GM12891 (cell line): ENCODE data around the gene TTC36.
"Not testable (repeated sequence)": the region's sequence is repeated elsewhere in the genome, so short reads cannot be mapped to it uniquely, and the experiment has no call there.

ENCODE experiments used
- POLR2A ChIP-seq: IDR thresholded peaks from 2 replicates; pipeline ENCODE4 v1.6.1; 2011; ENCODE audit warnings: low read depth, low read length, control low read depth
- SPI1 ChIP-seq: IDR thresholded peaks from 2 replicates; pipeline ENCODE4 v1.6.1; 2011; ENCODE audit warnings: low read depth, low read length, control low read depth

DNA sequence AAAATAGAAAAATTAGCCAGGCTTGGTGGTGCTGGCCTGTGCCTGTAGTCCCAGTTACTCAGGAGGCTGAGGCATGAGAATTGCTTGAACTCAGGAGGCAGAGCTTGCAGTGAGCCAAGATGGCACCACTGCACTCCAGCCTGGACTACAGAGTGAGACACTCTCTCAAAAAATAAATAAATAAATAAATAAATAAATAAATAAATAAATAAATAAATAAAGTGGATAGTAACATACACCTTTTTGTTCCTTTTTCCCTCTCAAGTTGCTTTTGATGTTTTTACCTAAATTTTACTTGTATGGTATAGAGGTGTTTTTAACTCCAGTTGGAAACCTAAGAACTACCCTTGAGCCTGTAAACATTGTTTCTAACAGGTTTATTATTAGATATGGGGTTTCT lies 50.7 kb downstream of the TTC36 start:
- TF ChIP-seq POLR2A, SPI1: not testable (repeated sequence)
